Measurements from ENCODE around the gene RNF40.

- TF ChIP-seq POLR2A (IDR thresholded peaks at IDR 0.05), result no peak
- TF ChIP-seq, protein P1, sequence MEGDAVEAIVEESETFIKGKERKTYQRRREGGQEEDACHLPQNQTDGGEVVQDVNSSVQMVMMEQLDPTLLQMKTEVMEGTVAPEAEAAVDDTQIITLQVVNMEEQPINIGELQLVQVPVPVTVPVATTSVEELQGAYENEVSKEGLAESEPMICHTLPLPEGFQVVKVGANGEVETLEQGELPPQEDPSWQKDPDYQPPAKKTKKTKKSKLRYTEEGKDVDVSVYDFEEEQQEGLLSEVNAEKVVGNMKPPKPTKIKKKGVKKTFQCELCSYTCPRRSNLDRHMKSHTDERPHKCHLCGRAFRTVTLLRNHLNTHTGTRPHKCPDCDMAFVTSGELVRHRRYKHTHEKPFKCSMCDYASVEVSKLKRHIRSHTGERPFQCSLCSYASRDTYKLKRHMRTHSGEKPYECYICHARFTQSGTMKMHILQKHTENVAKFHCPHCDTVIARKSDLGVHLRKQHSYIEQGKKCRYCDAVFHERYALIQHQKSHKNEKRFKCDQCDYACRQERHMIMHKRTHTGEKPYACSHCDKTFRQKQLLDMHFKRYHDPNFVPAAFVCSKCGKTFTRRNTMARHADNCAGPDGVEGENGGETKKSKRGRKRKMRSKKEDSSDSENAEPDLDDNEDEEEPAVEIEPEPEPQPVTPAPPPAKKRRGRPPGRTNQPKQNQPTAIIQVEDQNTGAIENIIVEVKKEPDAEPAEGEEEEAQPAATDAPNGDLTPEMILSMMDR (IDR thresholded peaks at IDR 0.05), result no peak
- no peak for TF ChIP-seq POLR2AphosphoS5 (IDR thresholded peaks at IDR 0.05)
- TF ChIP-seq EP300 (IDR thresholded peaks at IDR 0.05; ENCODE audit: low read depth), result no peak
These were observed 9.6 kb downstream of the RNF40 start for GRCh38 chr16:30771726-30772125.

Data from transverse colon (tissue), 4 donors.